Kidney (tissue), 14 donors: ENCODE data around the gene AAK1. TPM values are rescaled to one million over a fixed set of nuclear protein-coding genes. Genes with fewer than 3 reads are reported as not detected.

Experiments used
- DNase-seq, 5 donors: peaks; one replicate each; pipeline ENCODE4 v3.0.0-alpha.2; 2013 to 2020
- FAIRE-seq: peaks from 2 replicates; lab custom pipeline; 2012; peaks lifted over from hg19 to GRCh38; lab: Jason Lieb, UNC
- H3K27ac ChIP-seq, 2 donors: one replicate each; pipeline ENCODE4 v1.7.0; 2013; ENCODE audit warnings: low read depth in 2 of 2, low read length in 2 of 2, inconsistent platforms in 1 of 2
- H3K27me3 ChIP-seq: one replicate; pipeline ENCODE4 v1.7.1; 2013; ENCODE audit warnings: low read length, inconsistent platforms; ENCODE audit not compliant: control insufficient read depth, insufficient read depth
- H3K36me3 ChIP-seq, 3 donors: one replicate each; pipeline versions ENCODE4 v1.7.0 to v1.7.1; 2013; ENCODE audit warnings: low read length in 3 of 3, control low read depth in 1 of 3, inconsistent platforms in 1 of 3; ENCODE audit not compliant: insufficient read depth in 3 of 3, control insufficient read depth in 2 of 3
- H3K4me1 ChIP-seq, 3 donors: one replicate each; pipeline versions ENCODE4 v1.7.0 to v1.7.1; 2013; ENCODE audit warnings: low read length in 3 of 3, inconsistent platforms in 1 of 3, low read depth in 1 of 3; ENCODE audit not compliant: control insufficient read depth in 2 of 3, insufficient read depth in 2 of 3
- H3K4me3 ChIP-seq, 3 donors: one replicate each; pipeline versions ENCODE4 v1.7.0 to v1.8.1; 2013; ENCODE audit warnings: low read length in 3 of 3, control low read depth in 1 of 3, inconsistent platforms in 1 of 3
- H3K9ac ChIP-seq, 3 donors: one replicate each; pipeline versions ENCODE4 v1.7.0 to v1.7.1; 2013; ENCODE audit warnings: low read length in 3 of 3, control low read depth in 1 of 3, inconsistent platforms in 1 of 3
- H3K9me3 ChIP-seq, 3 donors: one replicate each; pipeline versions ENCODE4 v1.7.0 to v1.7.1; 2013; ENCODE audit warnings: low read length in 3 of 3, control low read depth in 1 of 3, inconsistent platforms in 1 of 3; ENCODE audit not compliant: control insufficient read depth in 2 of 3, insufficient read depth in 1 of 3
- intact Hi-C: fragments of 100-400 bp; cut with DNase I; formaldehyde crosslinking; loops from one replicate; pipeline ENCODE4 v1.11.1; 2022
- polyA plus RNA-seq: library from polyadenylated mRNA; stranded (reverse); fragments of 350-450 nt; fragmentation: Illumina TruSeq; extraction: RNeasy Lipid Tissue Mini Kit (QIAGEN cat#74804); gene quantifications from one replicate; pipeline ENCODE4 v1.2.3, GENCODE V29; 2014; ENCODE audit warnings: low read depth, low replicate concordance; ENCODE audit not compliant: insufficient read depth
- total RNA-seq: library from RNA; stranded (reverse); fragmentation: NEBNext Ultra II Directional; extraction: Animal tissue kit (Norgen Biotek cat#: 25700); gene quantifications from one replicate; pipeline ENCODE4 v1.2.1, GENCODE V29; 2021
- TF ChIP-seq, protein P1 (sequence below): IDR thresholded peaks from 3 replicates; pipeline ENCODE4 v1.5.1; 2012; ENCODE audit warnings: mild to moderate bottlenecking, moderate library complexity, borderline replicate concordance; ENCODE audit not compliant: insufficient read depth; ENCODE audit errors: extremely low read depth
- donor health status: control.
- donor health status: control.
- donor health status: control.
- donor health status: control.
- donor health status: control.
- donor health status: DM: yes; HTN: yes; CAD: no.
- donor health status: Normal renal cell carcinoma (clear cell type).

The AAK1 gene
- total and polyA plus RNA-seq, 2 donors from 2014 or later, result 25.8 to 93.7 TPM

DNA sequence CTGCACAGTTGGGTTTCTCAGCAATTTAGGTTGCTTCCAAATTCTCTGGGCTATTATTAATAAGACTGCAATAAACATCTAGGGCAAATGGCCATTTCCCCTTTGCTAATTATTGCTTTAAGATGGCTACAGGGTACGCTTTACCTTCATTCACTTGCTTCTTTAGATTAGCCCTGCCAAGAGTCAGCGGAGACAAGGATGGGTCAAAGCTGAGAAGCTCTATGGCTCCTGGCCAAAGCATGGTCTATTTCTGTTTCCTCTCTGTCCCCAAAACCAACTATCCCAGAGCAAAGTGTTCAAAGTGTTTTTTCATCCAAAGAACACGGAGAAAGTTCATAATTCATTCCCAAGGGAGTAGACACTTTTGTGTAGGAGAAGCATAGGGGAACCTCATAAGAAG, 131.1 kb downstream of the AAK1 start:
- Histone ChIP-seq H3K36me3 (peaks cover 6 to 58% (median 40%) of the 10 kb centered on the region in 3 donors), H3K9me3 (no peaks in the 10 kb centered on the region), H3K4me3 (no peak overlapping the region), H3K27me3 (no peaks in the 10 kb centered on the region), H3K9ac (no peak overlapping the region), H3K4me1 (no peaks in the 10 kb centered on the region), H3K27ac (no peak overlapping the region)
- no peak for FAIRE-seq
- intact Hi-C loops, result no loop called here
- TF ChIP-seq, protein P1, sequence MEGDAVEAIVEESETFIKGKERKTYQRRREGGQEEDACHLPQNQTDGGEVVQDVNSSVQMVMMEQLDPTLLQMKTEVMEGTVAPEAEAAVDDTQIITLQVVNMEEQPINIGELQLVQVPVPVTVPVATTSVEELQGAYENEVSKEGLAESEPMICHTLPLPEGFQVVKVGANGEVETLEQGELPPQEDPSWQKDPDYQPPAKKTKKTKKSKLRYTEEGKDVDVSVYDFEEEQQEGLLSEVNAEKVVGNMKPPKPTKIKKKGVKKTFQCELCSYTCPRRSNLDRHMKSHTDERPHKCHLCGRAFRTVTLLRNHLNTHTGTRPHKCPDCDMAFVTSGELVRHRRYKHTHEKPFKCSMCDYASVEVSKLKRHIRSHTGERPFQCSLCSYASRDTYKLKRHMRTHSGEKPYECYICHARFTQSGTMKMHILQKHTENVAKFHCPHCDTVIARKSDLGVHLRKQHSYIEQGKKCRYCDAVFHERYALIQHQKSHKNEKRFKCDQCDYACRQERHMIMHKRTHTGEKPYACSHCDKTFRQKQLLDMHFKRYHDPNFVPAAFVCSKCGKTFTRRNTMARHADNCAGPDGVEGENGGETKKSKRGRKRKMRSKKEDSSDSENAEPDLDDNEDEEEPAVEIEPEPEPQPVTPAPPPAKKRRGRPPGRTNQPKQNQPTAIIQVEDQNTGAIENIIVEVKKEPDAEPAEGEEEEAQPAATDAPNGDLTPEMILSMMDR, result no peak
- DNase-seq, result no peak

DNA sequence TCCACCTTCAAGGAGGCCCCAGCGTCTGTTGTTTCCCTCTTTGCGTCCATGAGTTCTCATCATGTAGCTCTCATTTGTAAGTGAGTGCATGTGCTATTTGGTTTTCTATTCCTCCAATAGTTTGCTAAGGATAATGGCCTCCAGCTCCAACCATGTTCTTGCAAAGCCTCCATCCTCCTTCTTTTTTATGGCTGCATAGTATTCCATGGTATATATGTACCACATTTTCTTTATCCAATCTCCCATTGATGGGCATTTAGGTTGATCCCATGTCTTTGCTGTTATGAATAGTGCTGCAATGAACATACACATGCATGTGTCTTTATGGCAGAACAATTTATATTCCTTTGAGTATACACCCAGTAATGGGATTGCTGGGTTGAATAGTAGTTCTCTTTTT, 133.3 kb downstream of the AAK1 start:
- intact Hi-C loops, result no loop called here
- Histone ChIP-seq H3K9me3 (no peaks in the 10 kb centered on the region), H3K27ac (no peak overlapping the region), H3K4me1 (no peaks in the 10 kb centered on the region), H3K36me3 (peaks cover 6 to 78% (median 54%) of the 10 kb centered on the region in 3 donors), H3K9ac (no peak overlapping the region), H3K4me3 (no peak overlapping the region), H3K27me3 (no peaks in the 10 kb centered on the region)
- TF ChIP-seq, protein P1, result no peak
- no peak for DNase-seq
- no peak for FAIRE-seq

DNA sequence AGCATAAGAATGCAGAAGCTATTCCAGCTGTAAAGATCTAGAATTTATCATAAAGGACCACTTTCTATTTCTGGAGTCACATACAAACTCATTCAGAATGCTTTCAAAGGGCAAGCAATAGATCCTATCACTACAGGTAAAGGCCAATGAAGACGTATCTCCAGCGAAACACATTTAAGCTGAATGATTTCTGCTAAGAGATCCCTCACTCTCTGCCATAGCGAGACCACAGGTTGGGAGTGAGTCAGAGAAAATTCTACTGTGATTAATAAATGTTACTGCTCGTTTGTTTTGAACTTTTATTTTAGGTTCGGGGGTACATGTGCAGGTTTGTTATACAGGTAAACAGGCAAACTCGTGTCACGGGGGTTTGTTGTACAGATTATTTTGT, 133.8 kb downstream of the AAK1 start:
- no peak overlapping the region for H3K4me3 ChIP-seq
- no peak for FAIRE-seq
- no peaks in the 10 kb centered on the region for H3K9me3 ChIP-seq
- DNase-seq, result no peak
- intact Hi-C loops, result no loop called here
- H3K36me3 ChIP-seq, result peaks cover 6 to 75% (median 54%) of the 10 kb centered on the region in 3 donors
- H3K27me3 ChIP-seq, result no peaks in the 10 kb centered on the region
- H3K9ac ChIP-seq, result no peak overlapping the region
- no peaks in the 10 kb centered on the region for H3K4me1 ChIP-seq
- no peak overlapping the region for H3K27ac ChIP-seq
- TF ChIP-seq, protein P1, result no peak
